Activated CD8-positive, alpha-beta T cell treated with anti-CD3 and anti-CD28 coated beads, Interleukin-2, amount 10 ng/mL, durations not matched to agents 7 days and 5 days (primary cell): Measurements from ENCODE around the gene MSH5. TPM values are rescaled to one million over a fixed set of nuclear protein-coding genes. Genes with fewer than 3 reads are reported as not detected.
"Not testable (repeated sequence)": the region's sequence is repeated elsewhere in the genome, so short reads cannot be mapped to it uniquely, and the experiment has no call there.

Experiments
- ATAC-seq: fragments of 150-1000 bp; cut with Tn5 transposase; one replicate; pipeline ENCODE4 v1.10.0; 2021; ENCODE audit warnings: moderate library complexity
- CTCF ChIA-PET: fragments of 350-600 bp; sonication (Branson Sonifier 250); formaldehyde crosslinking; loops from one replicate; lab custom pipeline; 2021; ENCODE audit warnings: antibody characterized with exemption; lab: Charles Lee
- POLR2A ChIA-PET: fragments of 350-600 bp; sonication (Branson Sonifier 250); formaldehyde crosslinking; loops from one replicate; lab custom pipeline; 2021; ENCODE audit warnings: antibody characterized with exemption; lab: Charles Lee
- DNase-seq: peaks from one replicate; pipeline ENCODE4 v3.0.0-alpha.2; 2020
- H3K27ac Mint-ChIP-seq: one replicate; pipeline ENCODE4 v1.8.0; 2021; ENCODE audit warnings: mild to moderate bottlenecking, mixed read lengths
- H3K27me3 Mint-ChIP-seq: one replicate; pipeline ENCODE4 v1.8.0; 2021; ENCODE audit warnings: low read depth, mixed read lengths
- H3K36me3 Mint-ChIP-seq: one replicate; pipeline ENCODE4 v1.8.0; 2021; ENCODE audit warnings: low read depth, mixed read lengths
- H3K4me1 Mint-ChIP-seq: one replicate; pipeline ENCODE4 v1.8.0; 2021; ENCODE audit warnings: low read depth, mixed read lengths
- H3K4me3 Mint-ChIP-seq: one replicate; pipeline ENCODE4 v1.8.0; 2021; ENCODE audit warnings: mild to moderate bottlenecking, mixed read lengths
- H3K9me3 Mint-ChIP-seq: one replicate; pipeline ENCODE4 v1.8.0; 2022; ENCODE audit warnings: mixed read lengths; ENCODE audit not compliant: insufficient read depth
- total RNA-seq, 2 experiments: library from RNA; stranded (reverse); gene quantifications; one replicate each; pipeline ENCODE4 v1.2.3, GENCODE V29; 2021

Gene MSH5
- total RNA-seq, 2 experiments from 2014 or later, result 64.8 to 73.6 TPM

DNA sequence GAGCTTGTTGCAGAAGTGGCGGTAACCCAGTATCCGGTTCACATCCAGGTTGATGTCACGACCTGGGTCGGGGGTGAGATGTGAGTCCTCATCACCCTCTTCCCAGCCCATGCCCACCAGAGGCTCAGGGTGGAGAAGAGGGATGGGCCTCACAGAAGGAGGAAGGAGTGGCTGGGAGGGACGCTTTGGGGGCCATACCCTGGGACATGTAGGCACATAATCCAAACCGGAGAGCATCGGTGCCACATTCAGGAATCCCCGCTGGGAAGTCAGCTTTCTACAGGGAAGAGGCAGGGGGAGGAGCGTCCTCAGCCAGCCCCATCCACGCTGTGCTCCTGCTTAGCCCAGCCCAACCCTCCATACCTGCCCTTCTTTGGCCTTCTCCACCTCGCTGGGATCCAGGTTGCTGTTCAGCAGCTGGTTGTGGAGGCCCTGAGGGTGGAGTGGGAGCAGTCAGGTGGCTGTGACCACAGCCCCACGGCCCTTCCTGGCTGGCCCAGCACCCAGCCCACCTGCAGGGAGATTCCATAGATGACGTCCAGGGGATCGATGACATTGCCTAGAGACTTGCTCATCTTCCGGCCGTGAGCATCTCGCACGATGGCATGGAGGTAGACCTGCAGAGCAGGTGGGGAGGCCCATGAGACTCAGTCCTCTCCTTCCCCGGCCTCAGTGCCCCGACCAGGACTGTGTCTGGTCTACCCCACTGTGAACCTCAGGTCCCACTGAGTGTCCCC lies 40.9 kb downstream of the MSH5 start:
- CTCF ChIA-PET, result interaction anchor here (1.1 to 1.8 kb wide), 2 partner anchors 10 to 11 kb away, joined by 5 to 8 read pairs; no protein-coding TSS in a partner anchor
- no peak overlapping the region for H3K4me3 Mint-ChIP-seq

DNA sequence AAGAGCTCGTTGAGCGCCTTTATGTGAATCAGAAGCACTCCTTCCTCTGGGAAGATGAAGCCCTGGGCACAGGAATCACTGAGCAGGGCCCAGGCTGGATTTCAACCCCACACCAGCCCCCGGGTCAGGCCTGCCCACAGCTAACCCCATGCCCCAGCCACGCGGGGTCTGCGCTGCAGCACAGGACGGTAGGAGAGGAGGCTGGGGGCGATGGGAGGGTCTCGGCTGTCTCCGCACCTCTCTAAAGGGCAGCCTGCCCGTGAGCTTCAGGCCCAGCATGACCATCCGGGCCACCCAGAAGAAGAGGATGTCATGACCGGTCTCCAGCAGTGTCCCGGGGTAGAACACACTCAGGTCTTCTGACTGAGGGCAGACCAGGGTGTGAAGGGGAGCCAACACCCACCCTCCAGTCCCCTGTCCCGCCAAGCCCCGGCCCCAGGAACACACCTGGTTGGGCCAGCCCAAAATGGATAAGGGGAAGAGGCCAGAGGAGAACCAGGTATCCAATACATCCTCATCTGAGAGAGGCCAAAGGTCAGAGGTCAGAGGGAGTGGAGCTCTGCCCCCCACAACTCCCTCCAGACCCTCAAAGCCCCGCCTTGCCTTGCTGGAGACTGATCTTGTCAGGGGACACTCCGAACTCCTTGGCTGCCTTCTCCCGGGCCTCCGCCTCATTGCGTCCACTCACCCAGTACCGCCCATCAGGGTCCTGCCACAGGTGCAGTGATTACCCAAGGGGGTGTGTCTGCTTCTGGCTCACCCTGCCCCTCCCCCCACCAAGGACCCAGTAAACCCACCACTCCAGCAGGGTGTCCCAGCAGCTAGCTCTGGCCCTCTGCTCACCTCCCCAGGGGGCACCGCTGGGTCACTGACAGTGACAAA lies 41.7 kb downstream of the MSH5 start:
- Mint-ChIP-seq H3K27ac (no peak overlapping the region), H3K27me3 (no peaks in the 10 kb centered on the region), H3K36me3 (peaks cover 43% of the 10 kb centered on the region), H3K9me3 (no peaks in the 10 kb centered on the region), H3K4me1 (peaks cover 15% of the 10 kb centered on the region), H3K4me3 (no peak overlapping the region)
- no peak for ATAC-seq
- ChIA-PET CTCF (interaction anchor here (1.1 to 1.8 kb wide), 2 partner anchors 10 to 12 kb away, joined by 5 to 8 read pairs; no protein-coding TSS in a partner anchor), POLR2A (no interaction called here)
- DNase-seq, result no peak

More for the DNA sequence above, 40.9 kb downstream of the MSH5 start:
- Mint-ChIP-seq H3K9me3 (no peaks in the 10 kb centered on the region), H3K36me3 (peaks cover 41% of the 10 kb centered on the region), H3K4me1 (peaks cover 23% of the 10 kb centered on the region), H3K27ac (no peak overlapping the region), H3K27me3 (no peaks in the 10 kb centered on the region)
- no peak for DNase-seq
- no peak for ATAC-seq
- POLR2A ChIA-PET, result no interaction called here

DNA sequence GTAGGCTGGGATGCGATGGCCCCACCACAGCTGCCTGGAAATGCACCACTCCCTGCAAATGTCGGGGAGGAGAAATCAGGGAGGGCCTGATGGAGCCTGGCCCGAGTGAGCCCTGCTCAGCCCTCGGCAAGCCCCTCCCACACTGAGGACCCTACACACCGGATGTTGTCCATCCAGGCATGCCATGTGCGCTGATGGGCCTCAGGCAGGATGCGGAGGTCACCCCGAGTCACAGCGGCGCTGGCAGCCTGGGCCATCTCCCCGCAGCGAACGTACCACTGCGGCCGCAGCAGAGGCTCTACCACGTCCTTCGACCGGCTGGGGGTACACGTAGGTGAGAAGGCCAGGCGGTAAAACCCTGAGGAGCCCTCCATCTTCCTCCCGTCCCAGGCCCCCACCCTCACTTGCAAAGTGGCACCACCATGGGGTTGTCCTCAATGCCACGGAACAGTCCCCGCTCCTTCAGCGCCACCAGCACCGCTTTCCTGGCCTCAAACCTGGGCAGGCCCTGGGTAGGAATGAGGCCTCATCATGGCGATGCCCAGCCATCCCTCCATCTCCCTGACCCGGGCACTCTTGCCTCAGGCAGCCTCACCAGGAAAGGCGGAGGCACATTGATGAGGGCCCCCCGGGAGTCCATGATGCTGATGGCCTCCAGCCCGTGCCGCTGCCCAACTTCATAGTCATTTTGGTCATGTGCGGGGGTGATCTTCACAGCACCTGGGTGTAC lies 42.5 kb downstream of the MSH5 start:
- no peak overlapping the region for H3K4me3 Mint-ChIP-seq
- peaks cover 40% of the 10 kb centered on the region for H3K36me3 Mint-ChIP-seq
- H3K27me3 Mint-ChIP-seq, result no peaks in the 10 kb centered on the region
- ATAC-seq, result no peak
- no peak for DNase-seq
- ChIA-PET CTCF (interaction anchor here (1.1 to 1.5 kb wide), 2 partner anchors 9 to 12 kb away, joined by 5 to 6 read pairs; no protein-coding TSS in a partner anchor), POLR2A (interaction anchor here (1.8 kb wide), 1 partner anchor 42 kb away, joined by 4 read pairs; the partner anchor contains the start of gene MSH5)
- H3K9me3 Mint-ChIP-seq, result no peaks in the 10 kb centered on the region
- H3K27ac Mint-ChIP-seq, result no peak overlapping the region
- peaks cover 7% of the 10 kb centered on the region for H3K4me1 Mint-ChIP-seq

DNA sequence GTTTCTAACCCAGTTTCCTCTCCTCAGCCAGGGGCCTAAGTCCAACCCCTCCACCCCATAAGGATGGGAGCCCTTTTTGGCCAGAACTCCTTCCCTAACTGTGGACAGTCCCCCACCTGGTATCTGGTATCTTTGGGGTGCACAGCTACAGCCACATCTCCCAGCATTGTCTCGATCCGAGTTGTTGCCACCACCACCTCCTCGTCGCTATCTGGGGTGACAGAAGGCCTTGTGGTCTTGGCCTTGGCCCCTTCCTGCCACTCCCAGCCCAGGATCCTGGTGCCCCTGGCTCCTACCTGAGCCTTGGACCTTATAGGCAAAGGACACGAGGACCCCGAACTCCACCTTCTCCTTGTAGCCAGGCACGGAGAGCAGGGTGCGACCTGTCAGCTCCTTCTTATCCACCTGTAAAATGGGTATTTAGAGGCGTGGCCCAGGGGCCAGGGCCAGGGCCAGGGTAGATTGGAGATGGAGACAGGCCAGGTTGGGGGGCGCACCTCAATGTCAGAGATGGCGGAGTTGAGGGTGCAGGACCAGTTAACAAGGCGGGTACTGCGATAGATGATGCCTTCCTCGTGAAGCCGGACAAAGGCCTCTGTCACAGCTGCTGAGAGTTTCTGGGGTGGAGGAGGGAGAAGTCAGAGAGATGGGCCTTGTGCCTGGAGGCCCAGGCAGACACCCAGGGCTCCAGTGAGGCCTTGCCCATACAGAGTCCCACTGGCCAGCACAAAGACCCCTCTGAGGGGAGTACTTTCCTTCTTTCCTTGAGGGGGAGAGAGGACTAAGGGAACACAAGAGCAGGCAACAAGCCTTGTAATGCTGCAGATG lies 44.5 kb downstream of the MSH5 start:
- Mint-ChIP-seq H3K27ac (peak overlapping the region; percentile 52), H3K9me3 (no peaks in the 10 kb centered on the region), H3K4me1 (no peaks in the 10 kb centered on the region), H3K4me3 (no peak overlapping the region), H3K27me3 (no peaks in the 10 kb centered on the region), H3K36me3 (peaks cover 39% of the 10 kb centered on the region)
- ATAC-seq (no peak), DNase-seq (no peak)
- ChIA-PET POLR2A (interaction anchor here (0.6 to 1.8 kb wide), 4 partner anchors 11 to 44 kb away, joined by 3 to 4 read pairs (median 3); partner anchors contain the start of gene MSH5), CTCF (interaction anchor here (0.8 to 1.5 kb wide), 3 partner anchors 12 to 22 kb away, joined by 3 to 6 read pairs (median 4); partner anchors contain the start of genes LSM2 and VARS1)

DNA sequence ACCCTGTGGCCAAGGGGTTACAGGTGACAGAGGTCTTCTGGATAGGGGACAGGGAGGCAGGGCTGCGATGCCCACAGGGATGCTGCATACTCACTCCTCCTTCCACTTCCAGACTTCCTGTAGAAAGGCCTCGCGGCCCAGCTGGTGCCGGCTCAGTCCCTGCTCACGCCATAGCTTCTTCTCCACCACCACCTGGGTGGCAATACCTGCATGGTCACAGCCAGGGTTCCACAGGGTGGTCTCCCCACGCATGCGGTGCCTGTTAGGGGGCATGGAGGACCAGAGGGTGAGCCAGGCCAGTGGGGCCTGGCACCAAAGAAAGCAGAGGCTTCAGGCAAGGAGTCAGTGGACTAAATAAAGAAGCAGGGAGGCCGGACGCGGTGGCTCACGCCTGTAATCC lies 45.7 kb downstream of the MSH5 start:
- ATAC-seq (no peak), DNase-seq (no peak)
- ChIA-PET CTCF (interaction anchor here (1.6 to 3.1 kb wide), 2 partner anchors 9 to 16 kb away, joined by 4 to 21 read pairs; no protein-coding TSS in a partner anchor), POLR2A (interaction anchor here (0.7 to 1.1 kb wide), 2 partner anchors 12 to 13 kb away, joined by 3 read pairs; no protein-coding TSS in a partner anchor)
- no peaks in the 10 kb centered on the region for H3K9me3 Mint-ChIP-seq
- peaks cover 40% of the 10 kb centered on the region for H3K36me3 Mint-ChIP-seq
- no peaks in the 10 kb centered on the region for H3K4me1 Mint-ChIP-seq
- no peaks in the 10 kb centered on the region for H3K27me3 Mint-ChIP-seq
- no peak overlapping the region for H3K27ac Mint-ChIP-seq
- no peak overlapping the region for H3K4me3 Mint-ChIP-seq

DNA sequence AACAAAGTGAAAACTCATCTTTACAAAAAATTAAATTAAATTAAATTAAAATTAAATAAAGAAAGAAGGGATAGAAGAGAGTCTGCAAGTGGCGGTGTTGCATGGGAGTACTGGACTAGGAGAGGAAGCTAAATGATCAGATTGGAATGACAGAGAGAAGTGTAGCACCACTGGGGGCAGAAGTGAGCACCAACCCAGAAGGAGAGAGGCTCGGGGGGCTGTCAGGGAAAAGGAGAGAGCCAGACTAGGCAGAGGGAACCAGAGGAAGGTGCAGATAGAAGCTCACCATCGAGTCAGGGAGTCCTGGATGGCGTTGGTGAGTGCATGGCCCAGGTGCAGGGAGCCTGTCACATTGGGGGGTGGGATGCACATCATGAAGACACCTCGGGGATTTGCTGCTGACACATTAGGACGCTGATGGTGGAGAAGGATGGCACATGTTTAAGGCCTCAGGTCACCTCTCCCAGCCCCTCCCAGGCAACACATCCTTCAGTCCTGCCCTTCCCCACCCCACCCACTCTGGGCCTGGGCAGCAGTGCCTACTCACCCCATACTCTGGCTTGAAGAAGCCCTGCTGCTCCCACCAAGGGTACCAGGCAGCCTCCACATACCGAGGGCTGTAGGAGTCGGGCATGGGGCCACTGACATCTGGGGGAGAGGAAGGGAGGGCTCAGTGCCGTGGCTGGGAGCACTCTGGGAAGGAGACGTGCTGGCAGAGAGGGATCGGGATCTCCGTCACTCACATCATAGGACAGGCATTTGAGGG lies 51.7 kb downstream of the MSH5 start:
- peak overlapping the region; percentile 45 for H3K27ac Mint-ChIP-seq
- H3K36me3 Mint-ChIP-seq, result peaks cover 36% of the 10 kb centered on the region
- ChIA-PET CTCF (interaction anchor here (0.6 to 3.1 kb wide), 19 partner anchors 10 to 107 kb away, joined by 3 to 17 read pairs (median 4); partner anchors contain the start of genes ABHD16A, DDAH2, HSPA1A and HSPA1B), POLR2A (interaction anchor here (1.0 kb wide), 1 partner anchor 13 kb away, joined by 3 read pairs; no protein-coding TSS in a partner anchor)
- H3K9me3 Mint-ChIP-seq, result no peaks in the 10 kb centered on the region
- DNase-seq (peak; percentile 67), ATAC-seq (no peak)
- H3K27me3 Mint-ChIP-seq, result no peaks in the 10 kb centered on the region
- H3K4me1 Mint-ChIP-seq, result peaks cover 32% of the 10 kb centered on the region
- no peak overlapping the region for H3K4me3 Mint-ChIP-seq

DNA sequence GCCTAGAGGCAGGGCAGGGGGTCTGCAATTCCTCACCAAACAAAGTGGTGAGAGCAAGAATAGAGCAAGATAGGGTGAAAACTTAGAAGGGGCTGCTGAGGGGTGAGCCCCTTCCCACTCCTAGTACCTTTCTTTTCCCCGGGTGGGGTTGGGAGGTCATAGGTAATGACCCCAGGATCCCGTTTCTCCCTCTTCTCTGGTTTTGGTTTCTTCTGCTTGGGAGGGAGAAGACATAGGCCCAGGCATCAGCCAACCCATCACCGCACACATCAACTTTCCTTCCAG lies 52.2 kb downstream of the MSH5 start:
- H3K9me3 Mint-ChIP-seq, result no peaks in the 10 kb centered on the region
- H3K27ac Mint-ChIP-seq, result no peak overlapping the region
- no peaks in the 10 kb centered on the region for H3K27me3 Mint-ChIP-seq
- peaks cover 38% of the 10 kb centered on the region for H3K36me3 Mint-ChIP-seq
- no peak overlapping the region for H3K4me3 Mint-ChIP-seq
- DNase-seq (no peak), ATAC-seq (no peak)
- ChIA-PET POLR2A (interaction anchor here (0.8 kb wide), 1 partner anchor 251 kb away, joined by 3 read pairs; no protein-coding TSS in a partner anchor), CTCF (interaction anchor here (0.6 to 3.1 kb wide), 9 partner anchors 13 to 107 kb away, joined by 3 to 17 read pairs (median 6); partner anchors contain the start of genes MSH5 and VWA7)
- H3K4me1 Mint-ChIP-seq, result peaks cover 36% of the 10 kb centered on the region

DNA sequence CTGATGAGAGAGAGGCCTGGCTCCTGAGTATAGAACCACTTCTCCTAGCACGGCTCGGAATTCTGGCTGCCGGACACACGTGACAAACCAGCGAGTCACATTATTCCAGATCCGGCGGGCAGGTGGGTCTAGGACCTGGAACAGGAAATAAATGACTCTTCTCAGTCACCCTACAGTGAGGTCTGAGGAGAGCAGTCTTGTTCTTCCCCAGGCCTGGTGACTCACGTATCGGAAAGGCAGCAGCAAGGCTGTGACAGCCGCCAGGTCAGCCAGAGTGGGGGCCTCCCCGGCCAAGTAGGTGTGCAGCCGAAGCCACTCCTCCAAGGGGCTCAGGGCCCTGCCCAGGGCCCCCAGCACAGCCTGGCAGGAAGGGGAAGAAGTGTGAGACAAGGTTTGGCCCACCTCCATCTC lies 53.0 kb downstream of the MSH5 start:
- Mint-ChIP-seq H3K4me1 (peaks cover 44% of the 10 kb centered on the region), H3K36me3 (peaks cover 44% of the 10 kb centered on the region), H3K9me3 (no peaks in the 10 kb centered on the region), H3K27ac (peak overlapping the region; percentile 43), H3K4me3 (no peak overlapping the region), H3K27me3 (no peaks in the 10 kb centered on the region)
- no peak for ATAC-seq
- ChIA-PET CTCF (interaction anchor here (0.6 to 3.0 kb wide), 3 partner anchors 14 to 23 kb away, joined by 3 to 9 read pairs (median 3); partner anchors contain the start of gene LSM2), POLR2A (interaction anchor here (0.8 kb wide), 1 partner anchor 252 kb away, joined by 3 read pairs; no protein-coding TSS in a partner anchor)
- DNase-seq, result no peak

DNA sequence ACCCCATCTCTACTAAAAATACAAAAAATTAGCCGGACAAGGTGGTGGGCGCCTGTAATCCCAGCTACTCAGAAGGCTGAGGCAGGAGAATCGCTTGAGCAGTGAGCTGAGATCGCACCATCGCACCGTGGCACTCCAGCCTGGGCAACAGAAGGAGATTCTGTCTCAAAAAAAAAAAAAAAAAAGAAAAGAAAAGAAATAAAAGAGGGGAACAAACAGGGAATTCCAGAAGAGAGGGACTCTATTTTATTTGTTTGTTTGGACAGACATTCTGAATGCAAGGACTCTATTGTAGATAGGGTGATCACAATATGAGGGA lies 54.1 kb downstream of the MSH5 start:
- POLR2A ChIA-PET, H3K27me3 Mint-ChIP-seq, H3K9me3 Mint-ChIP-seq, ATAC-seq, DNase-seq: not testable (repeated sequence)
- CTCF ChIA-PET, result interaction anchor here (1.5 kb wide), 1 partner anchor 8 kb away, joined by 4 read pairs; no protein-coding TSS in a partner anchor
- H3K4me1 Mint-ChIP-seq, result peaks cover 52% of the 10 kb centered on the region
- peaks cover 48% of the 10 kb centered on the region for H3K36me3 Mint-ChIP-seq
- H3K27ac Mint-ChIP-seq, result peak overlapping the region; percentile 79
- peak overlapping the region; percentile 97 for H3K4me3 Mint-ChIP-seq
